Activated T-helper 1 cell treated with anti-CD3 and anti-CD28 coated beads, Interleukin-12 subunit alpha, Interleukin-12 subunit beta, Interleukin-2, Interleukin-4 antibody, amounts not matched to agents 30 ng/mL and 10 ng/mL and 1 ng/mL, durations not matched to agents 14 hours and 24 hours and 36 hours (primary cell): ENCODE data around the gene OR4C5. TPM values are rescaled to one million over a fixed set of nuclear protein-coding genes. Genes with fewer than 3 reads are reported as not detected.
"Not testable (repeated sequence)": the region's sequence is repeated elsewhere in the genome, so short reads cannot be mapped to it uniquely, and the experiment has no call there.

Source experiments
- DNase-seq: peaks from one replicate; pipeline ENCODE4 v3.0.0; 2021; ENCODE audit warnings: low spot score
- H3K27ac Mint-ChIP-seq: one replicate; pipeline ENCODE4 v1.8.0; 2021; ENCODE audit warnings: mild to moderate bottlenecking, mixed read lengths
- H3K27me3 Mint-ChIP-seq: one replicate; pipeline ENCODE4 v1.8.0; 2022; ENCODE audit warnings: mild to moderate bottlenecking, moderate library complexity, mixed read lengths; ENCODE audit not compliant: insufficient read depth
- H3K36me3 Mint-ChIP-seq: one replicate; pipeline ENCODE4 v1.8.0; 2021; ENCODE audit warnings: low read depth, mixed read lengths
- H3K4me1 Mint-ChIP-seq: one replicate; pipeline ENCODE4 v1.8.0; 2021; ENCODE audit warnings: low read depth, mixed read lengths
- H3K4me3 Mint-ChIP-seq: one replicate; pipeline ENCODE4 v1.8.0; 2021; ENCODE audit warnings: mild to moderate bottlenecking, moderate library complexity, mixed read lengths
- H3K9me3 Mint-ChIP-seq: one replicate; pipeline ENCODE4 v1.8.0; 2021; ENCODE audit warnings: mixed read lengths
- intact Hi-C: fragments of 100-400 bp; cut with micrococcal nuclease; formaldehyde crosslinking; loops from one replicate; pipeline ENCODE4 v1.15.1; 2024
- total RNA-seq: library from RNA; stranded (reverse); gene quantifications from 2 replicates; pipeline ENCODE4 v1.2.3, GENCODE V29; 2022

OR4C5 gene
- total RNA-seq: not detected in 2 replicates

- intact Hi-C loops: no loop called here
- no peak for DNase-seq
- Mint-ChIP-seq H3K27me3 (no peaks in the 10 kb centered on the region), H3K36me3 (no peaks in the 10 kb centered on the region), H3K9me3 (no peaks in the 10 kb centered on the region), H3K4me1 (no peaks in the 10 kb centered on the region), H3K4me3 (no peak within 1 kb of the TSS), H3K27ac (no peak within 1 kb of the TSS)
Observed at GRCh38 chr11:48366365-48366764, at the start of gene OR4C5. OR4C5 (minus strand) TSS chr11:48366465; CDS start chr11:48366465, 0 bp downstream.

DNA sequence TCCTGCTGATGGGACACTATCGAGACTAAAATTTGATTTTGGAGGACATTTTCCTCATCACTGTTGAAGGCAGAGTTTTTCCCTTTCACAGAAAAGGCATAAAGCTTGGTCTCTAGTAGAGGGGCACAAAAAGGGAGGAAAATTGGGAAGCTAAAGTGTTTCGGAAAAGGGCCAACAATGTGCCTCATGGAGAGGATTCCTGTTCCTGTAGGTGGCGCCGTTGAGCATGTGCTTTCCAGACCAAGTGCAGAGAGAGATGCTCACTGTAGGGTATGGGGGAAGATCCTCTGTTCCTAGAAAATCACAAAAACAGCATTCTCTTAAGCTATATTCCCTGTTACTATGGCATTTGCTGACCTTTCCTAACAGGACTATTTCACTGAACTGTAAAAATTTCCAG lies 18.4 kb upstream of the OR4C5 start:
- DNase-seq: no peak
- intact Hi-C loops: no loop called here
- H3K36me3 Mint-ChIP-seq: no peaks in the 10 kb centered on the region
- H3K9me3 Mint-ChIP-seq: peaks cover 14% of the 10 kb centered on the region
- no peak overlapping the region for H3K27ac Mint-ChIP-seq
- no peaks in the 10 kb centered on the region for H3K27me3 Mint-ChIP-seq
- no peak overlapping the region for H3K4me3 Mint-ChIP-seq
- no peaks in the 10 kb centered on the region for H3K4me1 Mint-ChIP-seq

DNA sequence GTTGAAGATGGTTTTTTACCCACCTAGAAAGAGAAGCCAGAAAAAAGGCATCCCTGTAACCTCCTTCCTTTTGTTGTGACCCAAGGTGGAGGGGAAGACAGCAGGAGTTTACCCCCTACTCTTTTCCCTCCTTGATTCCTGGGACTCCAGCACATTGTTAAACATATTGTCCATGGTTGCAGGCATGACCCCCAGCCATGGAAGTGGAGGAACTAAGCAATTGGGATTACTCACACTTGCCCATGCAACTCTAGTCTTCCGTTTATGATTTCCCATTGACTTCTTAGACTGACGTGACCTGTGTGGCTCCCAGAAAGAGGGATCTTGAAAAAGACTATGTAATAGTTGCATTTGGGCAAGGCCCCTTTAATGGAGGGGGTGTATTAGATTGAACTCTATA lies 17.9 kb upstream of the OR4C5 start:
- H3K4me1 Mint-ChIP-seq, H3K4me3 Mint-ChIP-seq, H3K27me3 Mint-ChIP-seq, intact Hi-C loops, H3K27ac Mint-ChIP-seq, H3K36me3 Mint-ChIP-seq, DNase-seq: not testable (repeated sequence)
- peaks cover 12% of the 10 kb centered on the region for H3K9me3 Mint-ChIP-seq

GRCh38 chr11:48361289-48361688 lies 5.0 kb downstream of the OR4C5 start:
- DNase-seq, H3K27ac Mint-ChIP-seq, H3K27me3 Mint-ChIP-seq, intact Hi-C loops, H3K4me3 Mint-ChIP-seq, H3K36me3 Mint-ChIP-seq, H3K4me1 Mint-ChIP-seq: not testable (repeated sequence)
- H3K9me3 Mint-ChIP-seq: peaks cover 12% of the 10 kb centered on the region

GRCh38 chr11:48354677-48355076 lies 11.6 kb downstream of the OR4C5 start:
- Mint-ChIP-seq H3K9me3 (peaks cover 13% of the 10 kb centered on the region), H3K4me3 (no peak overlapping the region), H3K27me3 (no peaks in the 10 kb centered on the region), H3K4me1 (no peaks in the 10 kb centered on the region), H3K36me3 (no peaks in the 10 kb centered on the region), H3K27ac (no peak overlapping the region)
- DNase-seq: no peak
- intact Hi-C loops: no loop called here

GRCh38 chr11:48354013-48354412 lies 12.3 kb downstream of the OR4C5 start:
- intact Hi-C loops: no loop called here
- no peaks in the 10 kb centered on the region for H3K4me1 Mint-ChIP-seq

GRCh38 chr11:48346286-48346685 lies 20.0 kb downstream of the OR4C5 start:
- DNase-seq, H3K36me3 Mint-ChIP-seq, H3K4me3 Mint-ChIP-seq, intact Hi-C loops, H3K4me1 Mint-ChIP-seq, H3K27me3 Mint-ChIP-seq, H3K27ac Mint-ChIP-seq: not testable (repeated sequence)
- peaks cover 13% of the 10 kb centered on the region for H3K9me3 Mint-ChIP-seq

More at GRCh38 chr11:48354013-48354412, 12.3 kb downstream of the OR4C5 start:
- no peak overlapping the region for H3K27ac Mint-ChIP-seq
- no peak for DNase-seq
- H3K36me3 Mint-ChIP-seq: no peaks in the 10 kb centered on the region
- H3K9me3 Mint-ChIP-seq: peaks cover 12% of the 10 kb centered on the region
- H3K4me3 Mint-ChIP-seq: no peak overlapping the region
- no peaks in the 10 kb centered on the region for H3K27me3 Mint-ChIP-seq

GRCh38 chr11:48342505-48342904 lies 23.8 kb downstream of the OR4C5 start:
- H3K27me3 Mint-ChIP-seq, intact Hi-C loops, DNase-seq, H3K27ac Mint-ChIP-seq, H3K9me3 Mint-ChIP-seq, H3K4me3 Mint-ChIP-seq, H3K36me3 Mint-ChIP-seq, H3K4me1 Mint-ChIP-seq: not testable (repeated sequence)

GRCh38 chr11:48341466-48341865 lies 24.8 kb downstream of the OR4C5 start:
- peaks cover 9% of the 10 kb centered on the region for H3K9me3 Mint-ChIP-seq
- DNase-seq: no peak
- intact Hi-C loops: no loop called here
- H3K4me3 Mint-ChIP-seq: no peak overlapping the region
- peaks cover 2% of the 10 kb centered on the region for H3K36me3 Mint-ChIP-seq
- peaks cover 4% of the 10 kb centered on the region for H3K4me1 Mint-ChIP-seq
- H3K27me3 Mint-ChIP-seq: no peaks in the 10 kb centered on the region
- H3K27ac Mint-ChIP-seq: no peak overlapping the region

GRCh38 chr11:48324620-48325019 lies 41.6 kb downstream of the OR4C5 start, which contains the start of gene OR4C3:
OR4C3 (plus strand) TSS chr11:48324920; CDS start chr11:48325022, 102 bp downstream.
- H3K4me3 Mint-ChIP-seq, intact Hi-C loops, H3K4me1 Mint-ChIP-seq, DNase-seq, H3K27ac Mint-ChIP-seq, H3K27me3 Mint-ChIP-seq, H3K9me3 Mint-ChIP-seq, H3K36me3 Mint-ChIP-seq: not testable (repeated sequence)

- not testable (repeated sequence) for H3K27ac Mint-ChIP-seq, H3K9me3 Mint-ChIP-seq
Observed at GRCh38 chr11:48319813-48320212, 46.5 kb downstream of the OR4C5 start.

More at GRCh38 chr11:48319813-48320212, 46.5 kb downstream of the OR4C5 start:
- H3K27me3 Mint-ChIP-seq, H3K4me1 Mint-ChIP-seq, H3K36me3 Mint-ChIP-seq, H3K4me3 Mint-ChIP-seq, DNase-seq, intact Hi-C loops: not testable (repeated sequence)

Other genes starting within 250 kb of the OR4C5 start
- not detected in 2 replicates for gene OR4B1, start 149.7 kb downstream of the OR4C5 start, total RNA-seq
- not detected in 2 replicates for gene OR4X2, start 121.4 kb downstream of the OR4C5 start, total RNA-seq
- gene OR4X1, start 102.6 kb downstream of the OR4C5 start, total RNA-seq: not detected in 2 replicates
- not detected in 2 replicates for gene OR4S1, start 60.2 kb downstream of the OR4C5 start, total RNA-seq
- gene OR4C3, start 41.5 kb downstream of the OR4C5 start, total RNA-seq: not detected in 2 replicates
- not detected in 2 replicates for gene OR4A47, start 122.3 kb upstream of the OR4C5 start, total RNA-seq